ENCODE data around the gene HIVEP3. TPM values are rescaled to one million over a fixed set of nuclear protein-coding genes. Genes with fewer than 3 reads are reported as not detected.
A peak's percentile ranks its signal among the peaks of the same experiment; 100 is the strongest.

The HIVEP3 gene
- total RNA-seq, 1 experiment from 2014 or later: 1.2 TPM

DNA sequence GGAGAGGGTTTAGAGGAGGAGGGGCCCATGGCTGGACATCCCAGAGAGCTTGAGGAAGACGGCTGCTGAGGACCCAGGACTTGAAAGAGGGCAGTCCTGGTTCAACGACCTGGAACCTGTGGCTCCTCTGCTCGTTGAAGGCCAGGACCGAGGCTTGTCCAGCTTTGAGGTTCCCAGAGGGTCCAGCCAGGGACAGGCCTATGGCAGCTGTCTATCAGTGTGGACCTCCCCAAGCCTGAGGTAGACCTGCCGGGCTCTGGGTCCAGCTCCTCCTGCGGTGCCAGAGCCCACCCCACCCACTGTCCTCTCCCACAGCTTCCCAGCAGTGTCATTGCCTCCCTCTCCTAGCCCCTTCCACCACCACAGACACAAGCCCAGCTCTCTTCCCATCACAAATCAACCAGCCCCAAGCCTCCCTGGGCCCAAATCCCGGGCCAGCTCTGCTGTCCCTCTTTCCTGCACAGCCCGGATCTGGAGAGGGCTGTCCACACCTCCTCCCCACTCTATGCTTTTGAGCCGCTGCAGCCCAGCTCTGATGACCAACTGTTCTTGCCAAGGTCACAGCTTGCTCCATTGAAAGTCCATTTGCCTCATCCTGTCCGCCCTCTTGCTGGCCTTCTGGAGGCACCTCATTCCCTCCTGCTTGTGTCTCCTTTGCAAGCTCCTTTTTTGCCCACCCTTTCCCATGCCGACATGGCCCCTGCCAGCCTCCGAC is 385.5 kb downstream of the HIVEP3 start:
- intact Hi-C loops (cut with micrococcal nuclease): no loop called here
- CTCF ChIA-PET: interaction anchor here (0.6 kb wide), 2 partner anchors 151 to 1663 kb away, joined by 3 read pairs; no protein-coding TSS in a partner anchor
- BruUV-seq (replicated peaks): no TSS peak
- TF ChIP-seq, protein P1, sequence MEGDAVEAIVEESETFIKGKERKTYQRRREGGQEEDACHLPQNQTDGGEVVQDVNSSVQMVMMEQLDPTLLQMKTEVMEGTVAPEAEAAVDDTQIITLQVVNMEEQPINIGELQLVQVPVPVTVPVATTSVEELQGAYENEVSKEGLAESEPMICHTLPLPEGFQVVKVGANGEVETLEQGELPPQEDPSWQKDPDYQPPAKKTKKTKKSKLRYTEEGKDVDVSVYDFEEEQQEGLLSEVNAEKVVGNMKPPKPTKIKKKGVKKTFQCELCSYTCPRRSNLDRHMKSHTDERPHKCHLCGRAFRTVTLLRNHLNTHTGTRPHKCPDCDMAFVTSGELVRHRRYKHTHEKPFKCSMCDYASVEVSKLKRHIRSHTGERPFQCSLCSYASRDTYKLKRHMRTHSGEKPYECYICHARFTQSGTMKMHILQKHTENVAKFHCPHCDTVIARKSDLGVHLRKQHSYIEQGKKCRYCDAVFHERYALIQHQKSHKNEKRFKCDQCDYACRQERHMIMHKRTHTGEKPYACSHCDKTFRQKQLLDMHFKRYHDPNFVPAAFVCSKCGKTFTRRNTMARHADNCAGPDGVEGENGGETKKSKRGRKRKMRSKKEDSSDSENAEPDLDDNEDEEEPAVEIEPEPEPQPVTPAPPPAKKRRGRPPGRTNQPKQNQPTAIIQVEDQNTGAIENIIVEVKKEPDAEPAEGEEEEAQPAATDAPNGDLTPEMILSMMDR (IDR thresholded peaks at IDR 0.05; ENCODE audit: unreplicated experiment): no peak
- Mint-ChIP-seq H3K4me3 (ENCODE audit: unreplicated experiment) (no peak overlapping the region), H3K27me3 (ENCODE audit: insufficient read depth, unreplicated experiment) (peaks cover 42% of the 10 kb centered on the region), H3K4me1 (ENCODE audit: insufficient read depth, unreplicated experiment) (peaks cover 6% of the 10 kb centered on the region), H3K27ac (ENCODE audit: low read depth, unreplicated experiment) (no peak overlapping the region), H3K36me3 (ENCODE audit: insufficient read depth, unreplicated experiment) (no peaks in the 10 kb centered on the region), H3K9me3 (ENCODE audit: unreplicated experiment) (peaks cover 19% of the 10 kb centered on the region)
- POLR2A ChIA-PET: no interaction called here
- no peak for DNase-seq (ENCODE audit: unreplicated experiment)

GRCh38 chr1:41532206-41532975 is 386.3 kb downstream of the HIVEP3 start:
- H3K27ac Mint-ChIP-seq (ENCODE audit: low read depth, unreplicated experiment): no peak overlapping the region
- DNase-seq (ENCODE audit: unreplicated experiment): no peak
- peaks cover 19% of the 10 kb centered on the region for H3K9me3 Mint-ChIP-seq (ENCODE audit: unreplicated experiment)
- H3K27me3 Mint-ChIP-seq (ENCODE audit: insufficient read depth, unreplicated experiment): peaks cover 42% of the 10 kb centered on the region
- CTCF ChIA-PET: interaction anchor here (0.6 kb wide), 2 partner anchors 150 to 1662 kb away, joined by 3 read pairs; no protein-coding TSS in a partner anchor
- intact Hi-C loops (cut with micrococcal nuclease): no loop called here
- no peak overlapping the region for H3K4me3 Mint-ChIP-seq (ENCODE audit: unreplicated experiment)
- TF ChIP-seq, protein P1 (IDR thresholded peaks at IDR 0.05; ENCODE audit: unreplicated experiment): no peak
- POLR2A ChIA-PET: no interaction called here
- H3K4me1 Mint-ChIP-seq (ENCODE audit: insufficient read depth, unreplicated experiment): no peaks in the 10 kb centered on the region
- H3K36me3 Mint-ChIP-seq (ENCODE audit: insufficient read depth, unreplicated experiment): no peaks in the 10 kb centered on the region
- BruUV-seq (replicated peaks): no TSS peak

- BruUV-seq (replicated peaks): no TSS peak
- no peaks in the 10 kb centered on the region for H3K4me1 Mint-ChIP-seq (ENCODE audit: insufficient read depth, unreplicated experiment)
- peaks cover 19% of the 10 kb centered on the region for H3K9me3 Mint-ChIP-seq (ENCODE audit: unreplicated experiment)
- H3K4me3 Mint-ChIP-seq (ENCODE audit: unreplicated experiment): no peak overlapping the region
- H3K27ac Mint-ChIP-seq (ENCODE audit: low read depth, unreplicated experiment): peak overlapping the region; percentile 20
- ChIA-PET CTCF (no interaction called here), POLR2A (no interaction called here)
- peaks cover 42% of the 10 kb centered on the region for H3K27me3 Mint-ChIP-seq (ENCODE audit: insufficient read depth, unreplicated experiment)
- TF ChIP-seq, protein P1 (IDR thresholded peaks at IDR 0.05; ENCODE audit: unreplicated experiment): no peak
- no peaks in the 10 kb centered on the region for H3K36me3 Mint-ChIP-seq (ENCODE audit: insufficient read depth, unreplicated experiment)
- intact Hi-C loops (cut with micrococcal nuclease): no loop called here
- DNase-seq (ENCODE audit: unreplicated experiment): no peak
Observed at GRCh38 chr1:41530411-41530810, 388.3 kb downstream of the HIVEP3 start.

DNA sequence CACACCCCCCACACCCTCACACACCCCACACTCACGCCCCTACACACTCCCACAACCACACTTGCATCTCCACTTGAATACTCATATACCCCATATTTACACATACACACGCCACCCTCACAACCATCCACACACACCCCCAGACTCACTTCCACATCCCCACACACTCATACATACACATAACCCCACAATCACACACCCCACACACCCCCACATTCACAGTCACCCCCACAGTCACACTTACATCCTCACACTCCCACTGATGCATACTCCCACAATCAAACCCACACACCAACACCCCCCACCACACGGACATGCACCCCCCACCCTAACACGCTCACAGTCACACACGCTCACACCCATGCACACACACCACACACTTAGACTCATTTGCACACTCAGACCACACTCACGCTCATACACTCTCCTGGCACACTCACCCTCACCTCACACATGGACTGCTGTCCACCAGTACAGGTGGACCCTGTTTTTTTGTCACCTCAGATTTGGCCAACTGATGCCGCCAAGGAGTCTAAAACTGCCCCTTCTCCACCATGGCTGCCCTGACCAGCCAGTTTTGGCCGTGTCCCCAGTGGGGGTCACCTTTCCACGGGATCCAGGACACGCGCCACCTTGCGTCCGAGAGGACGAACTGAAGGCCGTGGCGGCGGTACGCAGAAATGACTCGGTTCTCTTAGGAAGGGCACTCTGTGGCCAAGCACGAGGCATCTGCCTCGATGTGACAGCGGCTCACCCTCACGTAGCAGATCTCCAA is 388.9 kb downstream of the HIVEP3 start:
- no peak for DNase-seq (ENCODE audit: unreplicated experiment)
- ChIA-PET CTCF (no interaction called here), POLR2A (no interaction called here)
- BruUV-seq (replicated peaks): no TSS peak
- H3K36me3 Mint-ChIP-seq (ENCODE audit: insufficient read depth, unreplicated experiment): no peaks in the 10 kb centered on the region
- H3K4me1 Mint-ChIP-seq (ENCODE audit: insufficient read depth, unreplicated experiment): no peaks in the 10 kb centered on the region
- peaks cover 42% of the 10 kb centered on the region for H3K27me3 Mint-ChIP-seq (ENCODE audit: insufficient read depth, unreplicated experiment)
- TF ChIP-seq, protein P1 (IDR thresholded peaks at IDR 0.05; ENCODE audit: unreplicated experiment): no peak
- no peak overlapping the region for H3K27ac Mint-ChIP-seq (ENCODE audit: low read depth, unreplicated experiment)
- peaks cover 19% of the 10 kb centered on the region for H3K9me3 Mint-ChIP-seq (ENCODE audit: unreplicated experiment)
- intact Hi-C loops (cut with micrococcal nuclease): no loop called here
- no peak overlapping the region for H3K4me3 Mint-ChIP-seq (ENCODE audit: unreplicated experiment)

Data from MCF 10A (cell line).